HPDE6-E6E7 (cell line): ENCODE results near the gene NCOR1.
"Not testable (repeated sequence)": the region's sequence is repeated elsewhere in the genome, so short reads cannot be mapped to it uniquely, and the experiment has no call there.

Experiments
- DNase-seq: peaks from one replicate; pipeline ENCODE4 v3.0.0; 2011; ENCODE audit warnings: missing footprints; ENCODE audit errors: extremely low spot score

The NCOR1 gene

GRCh38 chr17:16215273-16215964 lies at the start of gene NCOR1:
Gene NCOR1 (minus strand): TSS chr17:16215534. CDS start chr17:16194569, 20,965 bp downstream.
- peak; percentile 78 for DNase-seq

GRCh38 chr17:16262201-16262600 lies 46.9 kb upstream of the NCOR1 start:
- DNase-seq, result no peak

- no peak for DNase-seq
These were observed 45.7 kb upstream of the NCOR1 start for GRCh38 chr17:16261049-16261448.

- no peak for DNase-seq
These were observed 44.6 kb upstream of the NCOR1 start for GRCh38 chr17:16259926-16260325.

DNA sequence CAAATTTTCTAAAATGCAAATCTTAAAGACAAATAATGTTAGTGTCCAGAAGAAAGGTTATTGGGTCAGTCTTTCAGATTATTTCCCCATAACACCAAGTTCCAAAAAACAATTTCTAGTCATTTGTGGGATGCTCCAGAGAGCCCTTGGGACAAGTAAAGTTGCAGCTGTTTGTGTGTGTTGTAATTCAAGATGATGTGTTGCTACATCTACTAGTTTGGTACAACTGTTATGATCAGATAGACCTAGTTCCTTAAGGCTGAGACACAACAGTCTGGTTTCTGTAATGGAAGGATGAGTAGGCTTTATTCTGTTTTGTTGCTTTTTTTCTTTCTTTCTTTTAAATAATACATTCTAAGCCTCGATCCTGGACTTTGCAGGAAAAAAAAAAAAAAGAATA lies 43.6 kb upstream of the NCOR1 start:
- DNase-seq, result no peak

GRCh38 chr17:16255481-16255921 lies 40.2 kb upstream of the NCOR1 start:
- no peak for DNase-seq

GRCh38 chr17:16254773-16255400 lies 39.6 kb upstream of the NCOR1 start:
- no peak for DNase-seq

GRCh38 chr17:16251556-16251955 lies 36.2 kb upstream of the NCOR1 start:
- no peak for DNase-seq

DNA sequence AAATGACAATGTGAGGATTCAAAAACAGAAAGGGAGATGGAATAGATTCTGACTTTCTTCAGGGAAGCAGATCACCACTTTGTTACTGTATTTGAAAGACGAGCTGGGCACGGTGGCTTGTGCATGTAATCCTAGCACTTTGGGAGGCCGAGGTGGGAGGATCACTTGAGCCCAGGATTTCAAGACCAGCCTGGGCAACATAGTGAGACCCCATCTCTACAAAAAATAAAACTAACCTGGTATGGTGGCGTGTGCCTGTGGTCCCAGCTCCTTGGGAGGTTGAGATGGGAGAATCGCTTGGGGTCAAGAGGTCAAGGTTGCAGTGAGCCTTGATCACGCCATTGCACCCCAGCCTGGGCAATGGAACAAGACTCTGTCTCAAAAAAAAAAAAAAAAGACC lies 35.7 kb upstream of the NCOR1 start:
- no peak for DNase-seq

DNA sequence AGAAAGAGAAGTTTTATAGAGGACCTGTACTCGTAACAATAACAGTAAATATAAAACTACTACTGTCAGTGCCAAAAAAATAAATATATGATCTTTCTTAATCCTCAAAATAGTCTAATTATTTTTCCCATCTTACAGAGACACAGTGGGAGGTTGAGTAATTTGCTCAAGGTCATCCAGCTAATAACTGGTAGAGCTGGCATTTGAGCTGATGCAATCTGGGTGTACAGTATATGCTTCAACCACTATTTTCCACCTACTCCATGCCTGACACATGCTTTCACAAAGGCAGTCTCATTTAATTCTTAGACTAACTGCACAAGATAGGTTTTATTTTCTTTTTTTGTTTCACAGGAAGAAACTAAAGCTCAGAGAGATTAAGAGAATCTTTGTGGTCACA lies 35.3 kb upstream of the NCOR1 start:
- DNase-seq, result no peak

DNA sequence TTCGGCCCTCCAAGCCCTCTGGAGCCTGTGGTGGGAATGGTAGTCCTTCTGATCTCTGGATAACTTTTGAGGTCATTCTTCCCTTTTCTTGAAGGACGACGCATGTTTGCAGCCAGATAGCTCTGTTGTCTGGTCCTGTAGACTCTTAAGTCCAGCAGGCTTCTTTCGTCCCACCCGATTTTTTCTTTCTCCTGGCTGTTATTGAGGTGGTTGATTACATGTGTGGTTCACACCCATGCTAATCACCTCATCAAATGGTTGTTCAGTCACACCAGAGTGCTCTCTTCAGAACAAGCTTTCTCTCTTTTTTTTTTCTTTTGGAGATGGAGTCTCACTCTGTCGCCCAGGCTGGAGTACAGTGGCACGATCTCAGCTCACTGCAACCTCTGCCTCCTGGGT lies 32.3 kb upstream of the NCOR1 start:
- no peak for DNase-seq

DNA sequence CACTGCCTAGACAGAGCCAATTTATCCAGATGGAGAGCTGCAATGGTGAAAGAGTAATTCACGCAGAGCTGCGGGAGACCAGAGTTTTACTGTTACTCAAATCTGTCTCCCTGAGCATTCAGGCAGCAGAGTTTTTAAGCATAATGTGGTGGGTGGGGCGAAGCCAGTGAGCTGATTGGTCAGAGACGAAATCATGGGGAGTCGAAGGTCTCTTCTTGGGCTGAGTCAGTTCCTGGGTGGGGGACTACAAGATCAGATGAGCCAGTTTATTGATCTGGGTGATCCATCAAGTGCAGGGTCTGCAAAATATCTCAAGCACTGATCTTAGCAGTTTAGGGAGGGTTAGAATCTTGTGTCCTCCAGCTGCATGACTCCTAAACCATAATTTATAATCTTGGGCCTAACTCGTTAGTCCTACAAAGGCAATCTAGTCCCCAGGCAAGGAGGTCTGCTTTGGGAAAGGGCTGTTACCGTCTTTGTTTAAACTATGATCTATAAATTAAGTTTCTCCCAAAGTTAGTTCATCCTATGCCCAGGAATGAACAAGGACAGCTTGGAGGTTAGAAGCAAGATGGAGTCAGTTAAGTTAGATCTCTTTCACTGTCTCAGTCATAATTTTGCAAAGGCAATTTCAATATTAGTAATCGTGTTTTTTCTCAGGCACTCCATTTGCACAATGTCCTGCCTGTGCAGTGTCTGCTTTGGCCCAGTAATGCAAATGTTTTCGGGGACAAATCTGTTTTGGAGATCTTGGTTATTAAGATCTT lies 28.6 kb upstream of the NCOR1 start:
- DNase-seq, result no peak

DNA sequence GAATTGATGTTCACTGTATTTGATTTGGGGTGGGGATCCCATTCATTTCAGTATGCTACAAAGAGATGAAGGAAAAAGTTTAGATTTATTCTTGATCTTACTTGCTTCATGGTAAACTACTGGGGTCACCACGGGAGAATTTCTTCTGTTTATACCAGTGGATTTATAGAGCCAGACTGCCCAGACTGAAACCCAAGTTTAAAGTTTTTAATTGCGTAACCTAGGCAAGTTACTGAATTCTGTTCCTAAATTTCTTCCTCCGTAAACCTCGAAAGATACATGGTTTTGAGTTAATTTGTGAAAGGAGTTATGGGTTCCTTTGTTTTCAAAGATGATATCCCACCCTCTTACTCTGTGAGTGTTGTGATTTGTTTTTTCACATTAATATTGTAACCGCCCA lies 28.1 kb upstream of the NCOR1 start:
- DNase-seq, result no peak

DNA sequence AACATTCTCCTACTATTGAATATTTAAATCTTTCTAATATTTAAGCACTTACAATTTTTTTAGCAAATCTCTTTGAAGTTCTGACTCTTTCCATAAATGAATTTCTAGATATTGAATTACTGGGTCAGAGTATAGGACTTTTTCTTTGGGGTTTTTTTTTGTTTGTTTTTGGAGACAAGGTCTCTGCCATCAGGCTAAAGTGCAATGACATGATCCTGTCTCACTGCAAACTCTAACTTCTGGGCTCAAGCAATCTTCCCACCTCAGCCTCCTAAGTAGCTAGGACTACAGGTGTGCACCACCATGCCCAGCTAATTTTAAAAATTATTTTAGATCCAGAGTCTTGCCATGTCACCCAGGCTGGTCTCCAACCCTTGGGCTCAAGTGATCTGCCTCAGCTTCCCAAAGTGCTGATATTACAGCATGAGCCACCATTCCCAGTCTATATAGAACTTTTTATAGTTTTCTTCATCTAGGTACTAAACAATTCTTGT lies 26.6 kb upstream of the NCOR1 start:
- no peak for DNase-seq

GRCh38 chr17:16239931-16240330 lies 24.6 kb upstream of the NCOR1 start:
- DNase-seq, result no peak

- DNase-seq, result no peak
These were observed 17.1 kb upstream of the NCOR1 start for GRCh38 chr17:16232391-16232790.

GRCh38 chr17:16229912-16230561 lies 14.7 kb upstream of the NCOR1 start:
- DNase-seq, result not testable (repeated sequence)

- DNase-seq, result no peak
These were observed 7.1 kb upstream of the NCOR1 start for GRCh38 chr17:16222406-16222805.

- DNase-seq, result peak; percentile 85
These were observed 1.8 kb upstream of the NCOR1 start, which contains the start of gene PIGL for GRCh38 chr17:16217002-16217635. Gene PIGL (plus strand): TSS chr17:16217210. CDS start chr17:16217227, 17 bp downstream.

DNA sequence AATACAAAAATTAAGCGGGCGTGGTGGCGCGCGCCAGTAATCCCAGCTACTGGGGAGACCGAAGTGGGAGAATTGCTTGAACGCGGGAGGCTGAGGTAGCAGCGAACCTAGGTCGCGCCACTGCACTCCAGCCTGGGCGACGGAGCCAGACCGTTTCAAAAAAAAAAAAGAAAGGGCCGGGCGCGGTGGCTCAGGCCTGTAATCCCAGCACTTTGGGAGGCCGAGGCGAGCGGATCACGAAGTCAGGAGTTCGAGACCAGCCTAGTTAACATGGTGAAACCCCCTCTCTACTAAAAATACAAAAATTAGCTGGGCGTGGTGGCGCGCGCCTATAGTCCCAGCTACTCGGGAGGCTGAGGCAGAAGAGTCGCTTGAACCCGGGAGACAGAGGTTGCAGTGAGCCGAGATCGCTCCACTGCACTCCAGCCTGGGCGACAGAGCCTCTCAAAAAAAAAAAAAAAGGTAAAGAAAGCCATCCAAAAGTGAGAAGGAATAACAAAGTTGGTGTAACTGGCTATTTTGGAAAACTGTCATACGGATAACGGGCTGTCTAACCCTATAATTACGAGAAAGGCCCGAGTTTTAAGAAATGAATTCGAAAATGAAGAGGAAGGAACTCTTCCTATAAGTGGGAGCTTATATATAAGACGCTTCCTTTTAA lies 1.1 kb upstream of the NCOR1 start:
- DNase-seq, result not testable (repeated sequence)

DNA sequence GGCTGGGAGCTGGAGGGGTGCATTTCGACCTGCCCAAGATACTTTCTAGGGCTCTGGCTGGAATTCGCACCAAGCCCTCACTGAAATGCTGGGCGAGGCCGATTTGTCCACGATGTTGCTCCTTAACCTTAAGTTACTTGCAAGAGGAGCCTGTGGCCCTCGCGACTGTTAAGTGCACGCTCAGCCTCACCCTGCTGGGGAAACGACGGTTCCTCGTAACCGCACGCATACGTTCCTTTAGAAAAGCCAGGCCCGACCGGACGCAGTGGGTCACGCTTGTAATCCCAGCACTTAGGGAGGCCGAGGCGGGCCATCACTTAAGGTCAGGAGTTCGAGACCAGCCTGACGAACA lies 607 bp upstream of the NCOR1 start:
- DNase-seq, result peak; percentile 4
